Ureter (tissue), 1 donor: ENCODE data around the gene CHST7. TPM values are rescaled to one million over a fixed set of nuclear protein-coding genes. Genes with fewer than 3 reads are reported as not detected.

Source experiments
- DNase-seq: peaks from one replicate; pipeline ENCODE4 v3.0.0-alpha.2; 2020; ENCODE audit warnings: low spot score
- total RNA-seq: library from RNA; stranded (reverse); gene quantifications from one replicate; pipeline ENCODE4 v1.2.4, GENCODE V29; 2023
- donor health status: DM: yes; HTN: yes; CAD: no.

Gene CHST7
- total RNA-seq, 1 donor from 2014 or later: 7.8 TPM

DNA sequence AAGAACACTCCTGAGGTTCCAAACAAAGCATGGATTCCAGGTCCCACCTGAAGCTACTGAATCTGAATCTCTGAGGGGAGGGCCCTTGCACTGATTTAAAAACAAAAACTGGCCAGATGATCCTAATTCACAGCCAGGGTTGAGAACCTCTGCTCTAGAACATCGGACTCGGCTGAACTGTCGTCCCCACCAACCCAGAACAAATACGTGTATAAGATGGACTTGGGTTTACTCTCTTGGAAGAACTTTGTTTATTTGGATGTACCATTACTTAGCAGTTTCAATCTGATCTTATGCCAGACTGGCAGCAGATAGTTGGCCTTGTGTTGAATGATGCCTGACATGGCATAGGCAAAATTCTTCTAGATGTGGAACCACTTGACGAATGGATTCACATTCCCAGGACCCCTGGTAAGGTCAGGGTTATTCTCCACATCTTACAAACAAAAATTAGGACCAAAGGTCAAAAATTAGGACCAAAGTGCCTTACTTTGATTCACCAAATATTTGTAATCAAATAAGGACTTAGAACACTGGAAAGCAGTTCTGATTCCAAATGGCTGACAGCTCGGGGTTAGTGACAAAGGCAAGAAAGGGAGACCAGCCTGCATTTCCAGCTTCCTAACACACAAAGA lies 29.0 kb downstream of the CHST7 start:
- DNase-seq: no peak

- DNase-seq: no peak
Observed at GRCh38 chrX:46607916-46608315, 34.4 kb downstream of the CHST7 start.

DNA sequence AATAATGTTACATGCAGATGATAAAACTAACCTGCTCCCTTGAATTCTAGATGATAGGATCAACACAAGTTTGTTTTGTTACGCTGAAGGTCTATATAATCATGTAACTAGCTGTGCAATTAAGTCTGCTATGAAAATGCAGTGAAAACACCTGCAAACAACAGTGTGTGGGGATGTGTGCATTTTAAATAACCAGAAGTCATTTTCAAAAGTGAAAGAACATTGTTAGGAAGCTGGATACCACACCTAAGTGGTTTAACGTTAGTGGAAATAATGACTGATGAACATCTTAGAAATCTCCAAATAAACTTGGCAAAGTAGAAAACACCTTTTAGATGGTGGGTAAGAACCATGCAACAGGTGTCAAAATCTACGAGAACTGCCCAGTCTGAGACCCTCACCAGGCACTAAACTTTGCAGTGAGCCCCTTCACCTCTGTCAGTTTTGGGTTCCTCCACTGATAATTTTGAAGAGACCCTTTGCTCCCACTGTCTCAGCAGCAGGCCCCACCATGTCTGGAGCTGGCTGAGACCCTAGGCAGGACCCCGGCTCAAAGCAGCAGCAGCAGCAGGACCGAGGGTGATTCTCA lies 36.6 kb downstream of the CHST7 start:
- DNase-seq: no peak

DNA sequence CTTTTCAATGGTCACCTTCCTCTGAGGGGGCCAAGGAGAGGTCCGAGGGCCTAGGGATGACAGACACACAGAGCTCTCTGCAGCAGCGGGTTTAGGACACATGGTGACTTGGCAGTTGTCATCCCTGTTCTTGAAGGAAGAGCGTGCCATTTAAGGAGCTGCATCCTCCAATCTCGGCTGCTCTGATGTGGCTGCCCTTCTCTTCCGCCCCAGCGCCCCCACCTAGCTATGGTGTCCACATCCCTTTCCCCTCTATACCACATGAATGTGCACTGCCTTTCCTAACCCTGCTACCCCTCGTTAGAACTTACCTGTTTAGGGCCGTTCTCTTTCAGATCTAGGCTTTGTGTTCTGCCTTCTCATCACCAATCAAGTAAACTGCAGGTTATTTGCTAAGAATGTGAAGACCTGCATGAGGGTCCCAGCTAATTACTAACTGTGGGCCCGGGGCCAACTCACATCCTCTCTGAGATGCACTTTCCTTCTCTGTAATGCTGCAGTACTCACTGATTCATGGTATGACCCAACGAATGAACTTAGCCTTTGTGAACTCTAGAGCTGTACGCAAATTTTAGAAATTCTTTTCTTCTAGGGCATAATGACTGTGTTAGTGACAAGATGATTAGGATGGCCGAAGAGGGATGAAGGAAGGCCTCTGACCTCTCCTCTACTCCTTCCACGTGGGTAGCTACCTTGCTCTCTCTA lies 38.2 kb downstream of the CHST7 start:
- no peak for DNase-seq

GRCh38 chrX:46617906-46618305 lies 44.3 kb downstream of the CHST7 start:
- DNase-seq: no peak

- no peak for DNase-seq
Observed at GRCh38 chrX:46618947-46619346, 45.4 kb downstream of the CHST7 start.

GRCh38 chrX:46620505-46620904 lies 46.9 kb downstream of the CHST7 start:
- no peak for DNase-seq

- no peak for DNase-seq
Observed at GRCh38 chrX:46621572-46621971, 48.0 kb downstream of the CHST7 start.

DNA sequence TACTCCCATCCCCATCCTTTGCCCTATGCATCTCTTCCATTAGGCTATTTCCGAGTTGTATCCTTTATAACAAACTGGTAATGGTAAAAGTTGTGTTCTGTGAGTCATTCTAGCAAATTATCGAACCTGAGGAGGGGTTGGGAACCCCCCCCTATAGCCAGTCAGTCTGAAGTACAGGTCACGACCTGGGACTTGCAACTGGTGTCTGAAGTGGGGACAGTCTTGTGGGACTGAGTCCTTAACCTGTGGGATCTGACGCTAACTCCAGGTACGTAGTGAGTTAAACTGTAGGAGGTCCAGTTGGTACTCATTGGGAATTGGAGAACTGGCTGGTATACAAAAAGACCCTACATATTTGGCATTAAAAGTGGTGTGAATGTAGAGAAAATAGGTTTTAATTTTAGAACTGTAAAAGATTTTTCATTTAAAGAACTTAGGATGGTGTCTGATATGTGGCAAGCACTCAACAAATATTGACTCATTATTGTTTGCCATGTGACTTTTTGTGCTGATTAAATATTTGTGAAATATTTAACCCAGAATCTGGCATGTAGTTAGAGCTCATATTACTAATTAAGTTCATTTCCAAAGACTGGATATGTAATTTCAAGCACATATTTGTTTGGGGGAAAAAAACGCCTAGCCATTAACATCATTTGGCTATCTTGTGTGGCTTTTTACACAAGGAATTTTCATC lies 50.7 kb downstream of the CHST7 start:
- no peak for DNase-seq

DNA sequence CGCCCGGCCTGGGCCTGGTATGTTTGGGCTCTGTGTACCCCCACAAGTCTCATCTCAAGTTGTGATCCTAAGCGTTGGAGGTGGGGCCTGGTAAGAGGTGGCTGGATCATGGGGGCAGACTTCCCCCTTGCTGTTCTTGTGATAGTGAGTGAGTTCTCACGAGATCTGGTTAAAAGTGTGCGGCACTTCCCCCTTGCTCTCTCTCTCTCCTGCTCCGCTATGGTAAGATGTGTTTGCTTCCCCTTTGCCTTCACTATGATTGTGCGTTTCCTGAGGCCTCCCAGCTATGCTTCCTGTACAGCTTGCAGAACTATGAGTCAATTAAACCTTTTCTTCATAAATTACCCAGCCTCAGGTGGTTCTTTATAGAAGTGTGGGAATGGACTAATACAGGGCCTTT lies 53.0 kb downstream of the CHST7 start:
- no peak for DNase-seq

DNA sequence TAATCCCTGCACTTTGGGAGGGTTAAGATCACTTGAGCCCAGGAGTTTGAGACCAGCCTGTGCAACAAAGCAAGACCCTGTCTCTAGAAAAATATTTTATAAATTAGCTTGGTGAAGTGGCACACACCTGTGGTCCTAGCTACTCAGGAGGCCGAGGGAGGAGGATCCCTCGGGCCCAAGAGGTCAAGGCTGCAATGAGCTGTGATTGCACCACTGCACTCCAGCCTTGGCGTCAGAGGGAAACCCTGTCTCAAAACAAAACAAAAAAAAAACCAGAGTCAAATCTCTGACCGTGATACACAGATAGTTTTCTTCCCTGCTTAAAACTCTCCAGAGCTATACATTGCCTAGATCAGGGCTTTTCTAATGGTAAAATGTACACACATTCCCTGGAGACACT lies 53.5 kb downstream of the CHST7 start:
- no peak for DNase-seq

DNA sequence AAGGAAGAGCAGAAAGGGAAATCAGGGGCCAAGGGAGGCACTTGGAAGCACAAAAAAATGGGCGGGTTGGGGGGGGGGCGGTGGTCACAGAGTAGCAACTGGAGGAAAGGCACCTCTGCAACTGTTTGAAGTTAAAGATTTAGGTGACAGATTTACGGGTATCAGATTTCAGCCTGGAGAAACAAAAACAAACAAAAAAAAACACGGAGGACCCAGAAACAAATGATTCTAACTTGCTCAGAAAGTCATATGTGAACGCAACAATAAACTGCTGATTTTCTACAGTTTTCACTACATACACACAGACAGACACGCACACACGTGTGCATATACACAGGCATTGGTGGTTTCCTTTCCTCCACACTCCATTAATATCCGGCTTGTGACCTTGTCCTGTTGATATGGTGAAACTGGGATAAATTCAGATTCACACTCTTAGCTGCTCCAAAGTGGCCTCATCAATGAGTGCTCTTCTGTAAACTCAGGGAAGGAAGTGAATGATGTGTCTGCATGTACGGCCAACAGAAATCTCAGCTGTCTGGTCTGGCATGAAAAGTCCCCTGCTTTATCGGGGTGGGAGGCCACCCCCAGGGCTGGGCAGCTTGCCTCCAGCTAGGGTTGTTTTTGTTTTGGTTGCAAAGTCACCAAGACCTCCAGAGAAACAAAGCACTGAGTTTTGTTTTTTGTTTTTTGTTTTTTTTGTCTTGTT lies 54.3 kb downstream of the CHST7 start:
- no peak for DNase-seq

GRCh38 chrX:46628460-46629371 lies 55.2 kb downstream of the CHST7 start:
- no peak for DNase-seq

DNA sequence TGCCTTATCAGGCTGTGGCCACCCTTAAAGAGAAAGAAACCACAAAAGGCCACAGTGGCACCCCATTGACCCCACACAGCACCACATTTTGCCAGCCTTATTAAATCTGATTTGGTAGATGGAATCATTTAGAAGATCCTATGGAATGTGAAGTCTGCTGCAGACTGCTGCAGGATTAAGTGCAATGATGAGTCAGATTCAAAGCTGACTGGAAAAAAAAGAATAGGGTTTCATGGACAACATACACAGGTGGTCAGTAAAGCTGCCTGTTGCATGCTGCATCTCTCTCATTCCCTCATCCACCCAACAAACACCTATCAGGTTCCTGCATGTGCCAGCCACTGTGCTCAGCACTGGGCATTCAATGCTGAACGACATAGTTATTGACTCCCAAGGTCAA lies 56.6 kb downstream of the CHST7 start:
- DNase-seq: no peak

DNA sequence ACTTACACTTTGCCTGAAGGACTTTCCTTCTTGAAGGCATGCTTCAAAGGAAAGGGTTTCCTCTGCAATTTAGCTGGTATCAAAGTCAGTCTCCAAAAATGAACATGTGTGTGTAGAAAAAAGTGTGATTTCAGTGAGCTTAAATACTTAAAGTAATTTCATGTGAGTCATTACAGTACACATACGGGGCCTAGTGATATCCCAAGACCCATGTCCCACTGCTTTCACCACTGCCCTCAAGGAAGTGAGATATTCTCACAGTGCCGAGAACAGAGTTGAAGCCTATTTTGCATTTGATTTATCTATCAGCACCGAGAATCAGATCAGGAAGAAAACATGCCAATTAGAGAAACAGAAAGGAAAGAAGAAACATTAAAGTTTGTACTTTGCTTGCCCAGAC lies 61.0 kb downstream of the CHST7 start:
- no peak for DNase-seq

- no peak for DNase-seq
Observed at GRCh38 chrX:46635186-46635585, 61.6 kb downstream of the CHST7 start.

DNA sequence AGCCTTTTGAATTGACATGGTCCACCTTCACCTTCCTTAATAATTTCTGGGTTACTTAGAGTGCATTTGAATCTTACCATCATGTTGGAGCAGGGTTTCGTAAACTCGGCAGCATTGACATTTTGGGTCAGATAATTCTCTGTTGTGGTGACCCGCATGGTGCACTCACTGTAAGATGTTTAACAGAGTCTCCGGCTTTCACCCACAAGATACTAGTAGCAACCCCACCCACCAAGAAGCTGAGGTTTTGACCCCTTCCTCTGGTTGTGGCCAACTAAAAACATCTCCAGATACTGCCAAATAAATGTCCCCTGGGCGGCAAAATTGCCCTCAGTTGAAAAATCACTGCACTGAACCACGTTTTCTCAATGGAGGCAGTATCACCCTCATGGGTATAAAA lies 62.7 kb downstream of the CHST7 start:
- DNase-seq: no peak

DNA sequence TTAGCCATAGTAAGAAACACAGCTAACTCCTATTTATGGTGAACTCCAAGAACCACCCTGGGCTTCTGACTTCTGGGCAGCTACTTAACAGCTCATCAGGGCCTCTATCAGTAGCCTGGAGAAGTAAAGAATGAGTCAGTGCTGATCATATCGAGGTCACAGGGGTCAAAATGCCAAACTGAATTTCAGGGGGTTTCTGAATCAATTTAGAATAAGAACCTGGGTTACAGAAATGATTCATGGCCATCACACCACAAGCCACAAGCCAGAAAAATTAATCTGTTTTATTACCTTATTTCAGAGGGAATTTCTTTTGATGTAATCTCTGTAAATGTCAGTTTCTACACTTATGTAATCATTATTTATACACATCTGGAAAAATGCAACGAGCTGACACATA lies 64.4 kb downstream of the CHST7 start:
- no peak for DNase-seq

GRCh38 chrX:46642145-46642544 lies 68.6 kb downstream of the CHST7 start:
- no peak for DNase-seq

GRCh38 chrX:46643636-46644035 lies 70.1 kb downstream of the CHST7 start:
- DNase-seq: no peak

GRCh38 chrX:46645614-46646013 lies 72.0 kb downstream of the CHST7 start:
- no peak for DNase-seq
